GM12891 (cell line): Measurements from ENCODE around the gene ABCA2.

Experiments used
- DNase-seq: peaks from one replicate; pipeline ENCODE4 v3.0.0; 2011; ENCODE audit warnings: low spot score; ENCODE audit not compliant: insufficient read length
- FAIRE-seq: peaks from 2 replicates; lab custom pipeline; 2011; peaks lifted over from hg19 to GRCh38; lab: Jason Lieb, UNC
- PAX5 ChIP-seq: IDR thresholded peaks from 2 replicates; pipeline ENCODE4 v1.6.1; 2011; ENCODE audit warnings: low read length, moderate library complexity, mild to moderate bottlenecking; ENCODE audit not compliant: insufficient read depth, severe bottlenecking
- POLR2A ChIP-seq: IDR thresholded peaks from 2 replicates; pipeline ENCODE4 v1.6.1; 2011; ENCODE audit warnings: low read depth, low read length, control low read depth
- POLR2AphosphoS5 ChIP-seq: IDR thresholded peaks from 2 replicates; pipeline ENCODE4 v1.6.1; 2011; ENCODE audit warnings: low read depth, low read length, control low read depth
- POU2F2 ChIP-seq: IDR thresholded peaks from 2 replicates; pipeline ENCODE4 v1.6.1; 2011; ENCODE audit warnings: low read depth, mild to moderate bottlenecking, control low read depth, low read length, moderate library complexity
- SPI1 ChIP-seq: IDR thresholded peaks from 2 replicates; pipeline ENCODE4 v1.6.1; 2011; ENCODE audit warnings: low read depth, low read length, control low read depth
- TAF1 ChIP-seq: IDR thresholded peaks from 2 replicates; pipeline ENCODE4 v1.6.1; 2011; ENCODE audit warnings: low read depth, low read length, control low read depth

The ABCA2 gene

DNA sequence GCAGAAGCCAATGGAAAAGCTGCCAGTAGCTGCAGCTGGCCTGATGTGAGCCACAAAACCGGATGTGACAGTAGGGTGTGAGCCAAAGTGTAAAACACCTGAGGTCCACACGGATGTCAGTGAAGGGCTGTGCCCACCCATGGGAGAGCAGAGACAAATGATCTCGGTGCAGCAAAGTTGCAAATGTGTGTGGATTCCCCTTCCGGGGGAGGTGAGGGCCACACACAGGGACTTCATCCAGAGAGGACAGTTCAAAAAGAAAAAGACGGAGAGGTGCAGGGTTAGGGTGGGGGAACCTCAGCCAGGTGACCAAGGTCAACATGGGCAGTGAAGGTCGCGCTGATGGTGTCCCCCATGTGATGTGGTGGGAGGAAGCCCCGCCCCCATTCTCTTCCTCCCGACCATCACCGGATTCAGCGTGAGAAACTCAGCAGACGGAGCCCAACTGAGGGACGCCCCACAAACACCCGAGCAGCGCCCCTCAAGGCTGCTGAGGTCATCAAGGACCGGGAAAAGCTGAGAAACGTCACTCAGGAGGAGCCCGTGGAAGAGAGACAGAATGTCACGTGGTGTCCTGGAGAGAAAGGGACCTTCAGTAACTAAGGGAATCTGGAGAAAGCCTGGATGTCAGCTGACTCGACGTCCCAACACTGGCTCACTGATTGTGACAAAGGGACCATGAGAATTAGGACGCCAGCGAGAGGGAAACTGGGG lies 62.1 kb downstream of the ABCA2 start:
- no peak for DNase-seq
- peak; percentile 20 for FAIRE-seq
- TF ChIP-seq PAX5 = no peak
- no peak for TF ChIP-seq POLR2A
- TF ChIP-seq POU2F2 = no peak
- TF ChIP-seq SPI1 = no peak
- TF ChIP-seq TAF1 = no peak
- no peak for TF ChIP-seq POLR2AphosphoS5

DNA sequence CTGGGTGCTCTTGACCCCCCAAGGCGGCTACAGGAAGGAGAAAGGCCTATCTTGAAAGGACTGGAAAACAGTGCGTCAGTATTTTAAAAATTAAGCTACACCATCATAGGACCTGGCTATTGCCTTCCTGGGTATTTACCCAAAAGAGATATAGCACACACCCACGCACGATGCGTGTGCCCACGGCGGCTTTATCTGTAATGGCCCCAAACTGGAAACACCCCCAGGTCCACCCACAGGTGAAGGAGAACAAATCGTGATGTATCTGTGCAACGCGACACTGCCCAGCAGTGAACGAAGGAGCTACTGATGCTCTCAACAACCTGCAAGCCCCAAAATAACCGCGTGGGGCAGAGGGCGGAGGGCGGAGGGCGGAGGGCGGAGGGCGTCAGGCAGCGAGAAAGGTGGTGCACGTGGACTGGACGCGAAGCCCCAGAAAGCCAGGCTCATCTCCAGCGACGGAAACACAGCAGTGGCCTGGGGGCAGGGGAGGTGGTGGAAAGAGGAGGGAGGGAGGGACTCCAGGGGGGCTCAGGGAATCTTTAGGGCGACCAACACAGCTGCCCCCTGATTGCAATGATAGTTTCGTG lies 63.1 kb downstream of the ABCA2 start:
- DNase-seq = no peak
- FAIRE-seq = no peak
- TF ChIP-seq POLR2AphosphoS5 (no peak), PAX5 (no peak), POLR2A (no peak), SPI1 (no peak), TAF1 (no peak), POU2F2 (no peak)

DNA sequence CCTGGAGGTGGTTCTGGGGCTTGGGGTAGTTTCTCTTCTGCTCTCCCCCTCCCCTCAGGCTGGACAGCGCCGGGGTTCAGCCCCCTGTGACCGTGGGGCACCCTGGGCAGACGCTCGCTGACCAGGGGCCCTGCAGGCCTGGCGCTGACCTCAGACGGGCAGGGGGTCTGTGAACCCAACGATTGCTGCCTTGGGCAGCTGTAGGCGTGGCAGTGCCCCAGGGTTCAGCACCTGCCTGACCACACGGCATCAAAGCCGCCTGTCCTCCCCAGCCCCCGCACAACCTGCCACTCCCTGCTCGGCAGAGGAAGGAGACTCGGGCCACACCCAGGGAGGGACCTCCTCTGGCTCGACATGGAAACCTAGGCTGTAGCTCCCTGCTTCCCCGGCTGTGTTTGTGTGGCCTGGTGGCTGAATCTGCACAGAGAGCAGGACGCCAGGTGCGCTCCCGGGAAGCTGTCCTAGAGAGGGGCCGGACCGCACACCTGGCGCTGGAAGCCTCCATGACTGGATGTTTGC lies 63.8 kb downstream of the ABCA2 start:
- no peak for DNase-seq
- no peak for FAIRE-seq
- TF ChIP-seq POU2F2 = no peak
- TF ChIP-seq PAX5 = no peak
- TF ChIP-seq POLR2AphosphoS5 = no peak
- no peak for TF ChIP-seq POLR2A

DNA sequence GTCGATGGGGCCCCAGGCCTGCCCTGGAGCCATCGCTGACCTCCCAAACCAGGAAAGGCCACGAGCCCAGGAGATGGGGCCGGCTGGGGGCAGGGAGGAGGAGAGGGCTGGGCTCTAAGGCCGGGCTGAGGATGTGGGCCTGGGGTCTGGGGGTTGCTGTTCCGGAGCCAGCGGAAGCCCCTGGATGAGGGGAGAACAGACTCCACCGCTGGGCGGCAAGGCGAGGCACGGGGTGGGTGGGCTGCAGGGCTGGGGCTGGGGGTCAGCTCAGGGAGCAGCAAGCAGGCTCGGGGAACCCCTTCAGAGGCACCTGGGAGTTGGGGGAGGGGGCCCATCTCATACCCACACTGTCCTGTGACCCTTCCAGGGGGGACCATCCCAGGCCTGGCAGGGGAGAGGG lies 64.3 kb downstream of the ABCA2 start:
- TF ChIP-seq SPI1 (no peak), POLR2A (no peak), POU2F2 (no peak), POLR2AphosphoS5 (no peak), TAF1 (no peak), PAX5 (no peak)
- FAIRE-seq = no peak
- no peak for DNase-seq

DNA sequence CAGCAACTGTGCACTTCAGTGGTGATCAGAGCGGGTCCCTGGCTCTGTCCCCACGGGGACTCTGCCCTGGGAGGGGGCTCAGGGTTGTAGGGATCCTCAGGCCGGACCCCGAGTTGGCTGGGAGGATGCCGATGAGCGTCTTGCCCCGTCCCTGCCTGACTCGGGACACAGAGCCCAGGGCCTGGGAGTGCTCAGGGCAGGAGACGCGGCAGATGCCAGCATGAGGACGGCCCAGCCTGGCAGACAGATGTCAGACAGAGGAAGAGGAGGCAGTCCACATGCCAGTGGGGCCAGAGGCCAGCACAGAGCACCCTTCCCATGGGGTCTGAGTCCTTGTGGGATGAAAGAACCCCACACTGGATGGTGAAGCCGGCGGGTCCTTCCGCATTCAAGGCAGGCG lies 64.7 kb downstream of the ABCA2 start:
- TF ChIP-seq PAX5 (no peak), SPI1 (no peak), POLR2A (no peak), TAF1 (no peak), POLR2AphosphoS5 (no peak), POU2F2 (no peak)
- DNase-seq (no peak), FAIRE-seq (no peak)

DNA sequence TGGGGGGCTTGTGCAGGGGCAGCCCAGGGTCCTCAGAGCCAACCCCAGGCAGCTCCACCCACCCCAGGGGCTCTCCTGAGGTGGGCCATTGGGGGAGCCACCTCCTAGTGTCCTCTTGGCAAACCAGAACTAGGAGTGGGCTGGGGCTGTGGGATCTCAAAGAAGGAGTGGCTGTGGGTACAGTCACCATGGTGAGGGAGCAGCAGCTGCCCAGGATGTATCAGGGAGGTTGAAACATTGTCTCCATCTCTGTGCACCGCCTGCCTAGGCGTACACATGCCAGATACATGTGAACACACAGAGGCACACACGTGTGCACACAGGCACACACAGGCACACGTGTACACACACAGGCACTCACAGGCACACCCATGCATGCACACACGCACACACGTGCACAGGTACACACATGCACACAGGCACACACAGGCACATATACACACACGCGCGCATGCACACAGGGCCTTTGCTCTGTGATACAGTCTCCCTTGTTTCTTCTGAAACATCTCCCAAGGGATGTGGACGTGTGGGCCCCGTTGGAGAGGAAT lies 65.3 kb downstream of the ABCA2 start:
- TF ChIP-seq TAF1 (no peak), SPI1 (no peak), POU2F2 (no peak), PAX5 (no peak), POLR2A (no peak), POLR2AphosphoS5 (no peak)
- FAIRE-seq = no peak
- no peak for DNase-seq

DNA sequence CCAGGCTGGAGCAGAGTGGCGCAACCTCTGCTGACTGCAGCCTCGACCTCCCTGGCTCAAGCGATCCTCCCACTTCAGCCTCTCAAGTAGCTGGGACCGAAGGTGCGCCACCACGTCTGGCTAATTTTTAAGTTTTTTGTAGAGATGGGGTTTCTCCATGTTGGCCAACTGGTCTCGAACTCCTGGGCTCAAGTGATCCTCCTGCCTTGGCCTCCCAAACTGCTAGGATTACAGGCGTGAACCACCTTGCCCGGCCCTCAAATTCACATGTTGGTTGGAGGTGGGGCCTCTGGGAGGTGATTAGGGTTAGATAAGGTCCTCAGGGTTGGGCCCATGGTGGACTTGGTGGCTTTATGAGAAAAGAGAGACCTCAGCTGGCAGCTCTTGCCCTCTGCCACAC lies 65.9 kb downstream of the ABCA2 start:
- no peak for TF ChIP-seq TAF1
- TF ChIP-seq POU2F2 = no peak
- no peak for TF ChIP-seq POLR2AphosphoS5
- TF ChIP-seq SPI1 = no peak
- TF ChIP-seq POLR2A = no peak
- no peak for TF ChIP-seq PAX5
- DNase-seq (no peak), FAIRE-seq (no peak)

DNA sequence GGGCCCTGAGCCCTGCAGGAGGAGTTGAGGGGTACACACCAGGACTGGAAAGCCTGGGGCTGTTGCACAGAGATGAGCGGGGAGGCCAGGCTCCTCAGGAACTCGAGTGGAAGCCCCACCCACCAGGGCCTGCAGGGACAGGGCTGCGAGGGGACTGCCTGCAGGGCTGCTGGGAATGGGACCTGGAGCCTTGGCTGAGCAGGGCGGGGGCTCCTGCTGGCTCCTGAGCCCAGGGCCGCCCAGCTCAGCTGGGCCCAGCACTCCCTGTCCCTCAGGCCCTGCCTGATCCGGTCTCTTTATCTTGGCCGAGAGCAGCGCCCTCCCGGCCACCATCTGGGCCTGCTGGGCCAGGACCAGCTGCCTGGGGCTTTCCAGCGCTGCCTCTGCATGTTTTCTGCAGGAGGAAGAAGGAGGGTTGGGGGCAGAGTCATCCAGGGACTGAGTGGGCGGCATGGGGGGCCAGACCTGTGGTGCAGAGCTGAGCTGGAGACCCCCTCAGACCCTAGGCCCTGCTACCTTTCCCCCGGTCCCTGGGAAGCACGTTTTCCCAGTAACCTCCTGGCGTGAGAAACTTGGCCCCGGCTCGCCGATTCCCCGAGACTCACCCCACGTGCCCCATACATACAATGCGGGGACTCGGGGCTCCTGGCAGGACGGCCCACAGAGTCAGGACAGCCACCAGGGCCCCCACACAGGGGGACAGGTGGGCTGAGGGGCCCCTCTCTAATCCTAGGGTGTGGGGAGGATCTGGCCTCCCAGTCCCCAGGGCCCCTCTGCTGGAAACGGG lies 66.6 kb downstream of the ABCA2 start:
- TF ChIP-seq POLR2A (no peak), POLR2AphosphoS5 (no peak), PAX5 (no peak), TAF1 (no peak), SPI1 (no peak), POU2F2 (no peak)
- DNase-seq (no peak), FAIRE-seq (no peak)

DNA sequence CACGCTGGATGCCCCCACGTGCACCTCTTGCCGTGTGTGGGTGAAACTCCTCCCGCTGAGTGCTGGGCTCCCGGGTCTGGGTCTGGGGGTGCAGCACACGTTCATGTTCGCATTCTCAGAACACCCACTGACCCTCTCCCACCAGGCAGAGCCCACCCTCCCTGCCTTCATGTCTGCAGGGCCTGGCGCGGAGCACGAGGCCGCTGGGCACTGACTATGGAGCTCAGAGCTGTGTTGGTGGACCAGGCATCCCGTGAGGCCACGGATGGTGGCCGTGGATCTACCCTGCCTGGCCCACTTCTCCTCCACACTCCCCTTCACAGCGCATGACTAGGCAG lies 67.1 kb downstream of the ABCA2 start:
- DNase-seq = no peak
- no peak for TF ChIP-seq POU2F2
- TF ChIP-seq POLR2AphosphoS5 = no peak
- no peak for TF ChIP-seq SPI1
- no peak for TF ChIP-seq POLR2A
- no peak for TF ChIP-seq TAF1
- no peak for TF ChIP-seq PAX5
- FAIRE-seq = no peak
